ENCODE measurements around the gene DNLZ.

DNLZ gene

DNA sequence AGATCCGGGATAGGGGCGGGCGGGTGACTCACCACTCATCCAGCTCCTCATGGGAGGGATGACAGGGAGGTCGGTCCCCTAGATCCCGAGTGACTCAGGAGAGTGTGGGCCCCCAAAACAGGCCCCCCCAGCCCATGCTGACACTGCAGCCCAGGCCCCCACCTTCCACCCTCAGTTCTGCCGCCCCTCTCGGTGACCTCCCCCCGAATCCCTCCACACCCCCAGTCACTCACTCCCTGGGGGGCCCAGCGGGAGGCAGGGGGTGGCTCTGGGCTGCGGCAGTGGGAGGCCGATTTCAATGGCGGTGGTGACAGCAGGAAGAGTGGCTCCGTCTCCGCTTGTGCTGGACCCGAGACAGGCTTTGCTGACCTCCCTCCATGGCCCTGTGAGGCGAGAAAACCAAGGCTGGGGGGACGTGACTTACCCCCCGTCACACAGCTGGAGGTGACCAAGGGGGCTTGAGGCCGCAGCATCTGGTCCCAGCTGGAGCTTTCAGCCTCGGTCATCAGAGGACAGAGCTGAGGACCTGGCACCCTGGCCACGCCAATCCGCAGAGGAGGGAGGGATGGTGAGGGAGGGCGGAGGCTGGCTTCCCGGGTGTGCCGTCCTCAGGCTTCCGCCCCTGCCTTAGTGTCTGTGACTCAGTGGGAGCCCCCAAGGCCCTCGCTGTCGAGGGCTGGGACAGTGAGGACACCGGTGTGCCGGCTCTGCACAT is 27.2 kb downstream of the DNLZ start:
- no peak overlapping the region for H3K4me2 ChIP-seq (ENCODE audit: low read length)
- H3K36me3 ChIP-seq (ENCODE audit: control insufficient read depth, insufficient read depth, low read length) = no peaks in the 10 kb centered on the region
- no peak overlapping the region for H3K27ac ChIP-seq
- no peaks in the 10 kb centered on the region for H3K27me3 ChIP-seq (ENCODE audit: control insufficient read depth, insufficient read depth, low read length)
- H3K9me3 ChIP-seq (ENCODE audit: control insufficient read depth, low read length) = no peaks in the 10 kb centered on the region
- no peak overlapping the region for H3K9ac ChIP-seq
- TF ChIP-seq, protein P1, sequence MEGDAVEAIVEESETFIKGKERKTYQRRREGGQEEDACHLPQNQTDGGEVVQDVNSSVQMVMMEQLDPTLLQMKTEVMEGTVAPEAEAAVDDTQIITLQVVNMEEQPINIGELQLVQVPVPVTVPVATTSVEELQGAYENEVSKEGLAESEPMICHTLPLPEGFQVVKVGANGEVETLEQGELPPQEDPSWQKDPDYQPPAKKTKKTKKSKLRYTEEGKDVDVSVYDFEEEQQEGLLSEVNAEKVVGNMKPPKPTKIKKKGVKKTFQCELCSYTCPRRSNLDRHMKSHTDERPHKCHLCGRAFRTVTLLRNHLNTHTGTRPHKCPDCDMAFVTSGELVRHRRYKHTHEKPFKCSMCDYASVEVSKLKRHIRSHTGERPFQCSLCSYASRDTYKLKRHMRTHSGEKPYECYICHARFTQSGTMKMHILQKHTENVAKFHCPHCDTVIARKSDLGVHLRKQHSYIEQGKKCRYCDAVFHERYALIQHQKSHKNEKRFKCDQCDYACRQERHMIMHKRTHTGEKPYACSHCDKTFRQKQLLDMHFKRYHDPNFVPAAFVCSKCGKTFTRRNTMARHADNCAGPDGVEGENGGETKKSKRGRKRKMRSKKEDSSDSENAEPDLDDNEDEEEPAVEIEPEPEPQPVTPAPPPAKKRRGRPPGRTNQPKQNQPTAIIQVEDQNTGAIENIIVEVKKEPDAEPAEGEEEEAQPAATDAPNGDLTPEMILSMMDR (IDR thresholded peaks at IDR 0.05) = no peak
- no peak overlapping the region for H3K4me3 ChIP-seq (ENCODE audit: low read depth, low read length)
- no peaks in the 10 kb centered on the region for H3K4me1 ChIP-seq
- no peak overlapping the region for H2AFZ ChIP-seq
- H3K79me2 ChIP-seq = no peaks in the 10 kb centered on the region

DNA sequence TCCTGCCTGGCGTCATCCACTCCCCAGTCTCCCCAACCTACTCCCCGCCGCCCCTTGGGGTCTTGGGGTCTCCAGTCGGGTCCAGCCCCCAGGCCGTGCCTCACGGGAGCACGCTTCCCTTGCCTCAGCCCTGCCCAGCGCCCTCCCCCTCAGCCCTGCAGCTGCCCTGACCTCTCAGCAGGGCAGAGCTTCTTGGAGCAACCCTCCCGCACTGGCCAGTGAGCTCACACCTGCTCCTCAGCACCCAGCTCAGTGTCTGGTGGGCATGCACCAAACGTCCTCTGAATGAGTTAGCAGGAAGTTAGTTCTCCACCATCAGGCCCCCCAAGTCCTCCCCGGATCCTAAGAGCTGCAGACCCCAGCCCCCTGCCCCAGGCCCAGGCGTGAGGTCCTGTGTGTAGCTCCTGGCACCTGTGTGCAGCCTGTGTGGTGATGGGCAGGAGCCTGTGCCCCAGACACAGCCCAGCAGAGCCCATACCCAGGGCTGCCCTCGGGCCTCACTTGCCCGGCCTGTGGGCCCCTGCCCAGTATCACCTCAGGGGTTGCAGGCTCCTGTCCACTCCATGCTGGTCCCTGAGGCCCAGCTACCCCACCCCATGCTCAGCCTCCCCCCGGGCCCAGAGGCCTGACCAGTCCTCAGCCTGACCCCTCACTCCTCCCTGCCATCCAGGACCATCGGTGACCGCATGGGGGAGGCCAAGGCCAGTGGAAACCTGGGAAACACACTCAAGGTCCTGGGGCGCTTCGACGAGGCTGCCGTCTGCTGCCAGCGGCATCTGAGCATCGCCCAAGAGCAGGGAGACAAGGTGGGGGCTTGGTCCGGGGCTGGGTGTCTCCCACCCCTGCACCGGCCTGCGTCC is 28.0 kb downstream of the DNLZ start:
- Histone ChIP-seq H3K4me2 (ENCODE audit: low read length) (no peak overlapping the region), H3K4me3 (ENCODE audit: low read depth, low read length) (no peak overlapping the region), H3K27me3 (ENCODE audit: control insufficient read depth, insufficient read depth, low read length) (no peaks in the 10 kb centered on the region), H3K9me3 (ENCODE audit: control insufficient read depth, low read length) (no peaks in the 10 kb centered on the region), H3K4me1 (no peaks in the 10 kb centered on the region), H2AFZ (no peak overlapping the region), H3K36me3 (ENCODE audit: control insufficient read depth, insufficient read depth, low read length) (no peaks in the 10 kb centered on the region), H3K79me2 (no peaks in the 10 kb centered on the region), H3K27ac (no peak overlapping the region), H3K9ac (no peak overlapping the region)
- TF ChIP-seq, protein P1 (IDR thresholded peaks at IDR 0.05) = no peak

DNA sequence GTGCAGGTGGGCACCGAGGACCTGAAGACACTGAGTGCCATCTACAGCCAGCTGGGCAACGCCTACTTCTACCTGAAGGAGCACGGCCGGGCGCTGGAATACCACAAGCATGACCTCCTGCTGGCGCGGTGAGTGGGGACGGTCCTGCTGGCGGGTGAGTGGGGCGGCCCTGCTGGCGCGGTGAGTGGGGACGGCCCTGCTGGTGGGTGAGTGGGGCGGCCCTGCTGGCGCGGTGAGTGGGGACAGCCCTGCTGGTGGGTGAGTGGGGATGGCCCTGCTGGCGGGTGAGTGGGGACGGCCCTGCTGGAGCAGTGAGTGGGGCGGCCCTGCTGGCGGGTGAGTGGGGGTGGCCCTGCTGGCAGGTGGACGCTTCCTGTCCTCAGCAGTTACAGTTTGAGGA is 29.0 kb downstream of the DNLZ start:
- Histone ChIP-seq H3K4me3 (ENCODE audit: low read depth, low read length) (no peak overlapping the region), H3K36me3 (ENCODE audit: control insufficient read depth, insufficient read depth, low read length) (no peaks in the 10 kb centered on the region), H3K9ac (no peak overlapping the region), H3K79me2 (no peaks in the 10 kb centered on the region), H3K4me1 (no peaks in the 10 kb centered on the region), H3K4me2 (ENCODE audit: low read length) (no peak overlapping the region), H3K9me3 (ENCODE audit: control insufficient read depth, low read length) (no peaks in the 10 kb centered on the region), H2AFZ (no peak overlapping the region), H3K27me3 (ENCODE audit: control insufficient read depth, insufficient read depth, low read length) (no peaks in the 10 kb centered on the region), H3K27ac (no peak overlapping the region)
- TF ChIP-seq, protein P1 (IDR thresholded peaks at IDR 0.05) = no peak

DNA sequence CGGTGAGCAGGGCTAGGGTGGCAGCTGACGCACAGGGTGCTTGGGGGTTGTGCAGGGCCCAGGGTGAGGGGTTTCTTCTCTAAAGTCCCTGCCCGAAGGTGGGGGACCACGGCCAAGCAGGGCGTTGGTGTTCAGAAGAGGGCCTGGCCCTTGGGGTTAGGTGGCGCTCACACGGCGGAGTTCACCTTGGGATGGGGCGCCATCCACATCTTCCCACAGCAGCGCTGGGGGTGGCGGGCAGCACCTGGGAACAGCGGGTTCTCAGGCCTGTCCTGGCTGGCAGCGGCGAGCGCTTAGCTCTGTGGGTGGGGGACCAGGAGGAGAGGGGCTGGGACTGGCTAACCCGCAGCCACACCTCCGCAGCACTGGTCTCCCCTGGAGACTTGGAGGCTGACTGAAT is 30.1 kb downstream of the DNLZ start:
- no peak overlapping the region for H3K27ac ChIP-seq
- H3K4me1 ChIP-seq = no peaks in the 10 kb centered on the region
- no peaks in the 10 kb centered on the region for H3K79me2 ChIP-seq
- H3K9ac ChIP-seq = no peak overlapping the region
- no peak overlapping the region for H3K4me2 ChIP-seq (ENCODE audit: low read length)
- H3K9me3 ChIP-seq (ENCODE audit: control insufficient read depth, low read length) = no peaks in the 10 kb centered on the region
- no peak overlapping the region for H2AFZ ChIP-seq
- no peak overlapping the region for H3K4me3 ChIP-seq (ENCODE audit: low read depth, low read length)
- H3K27me3 ChIP-seq (ENCODE audit: control insufficient read depth, insufficient read depth, low read length) = no peaks in the 10 kb centered on the region
- TF ChIP-seq, protein P1 (IDR thresholded peaks at IDR 0.05) = no peak
- no peaks in the 10 kb centered on the region for H3K36me3 ChIP-seq (ENCODE audit: control insufficient read depth, insufficient read depth, low read length)
